Measurements from ENCODE around the gene ADAMTS19.

Gene ADAMTS19

DNA sequence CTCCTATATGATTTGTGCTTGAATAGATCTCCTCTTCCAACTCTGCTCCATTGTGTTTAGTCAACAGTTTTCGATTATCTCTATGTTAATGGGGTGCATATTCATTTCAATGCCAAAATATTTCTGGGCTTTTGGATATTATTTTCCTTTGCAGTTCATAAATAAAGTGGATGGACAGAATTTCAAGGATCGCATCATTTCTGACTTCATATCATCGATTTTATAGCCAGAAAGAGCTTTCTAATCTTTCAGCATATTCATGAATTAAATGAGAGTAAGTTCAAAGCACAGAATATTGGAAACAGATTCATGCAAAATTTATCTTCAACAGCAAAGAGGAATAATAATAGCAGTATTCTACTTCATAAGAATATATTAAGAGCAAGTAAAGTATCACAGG lies 227.8 kb downstream of the ADAMTS19 start:
- Histone ChIP-seq H3K27ac (no peak overlapping the region), H3K36me3 (replicated peaks) (no peaks in the 10 kb centered on the region), H3K27me3 (replicated peaks) (no peaks in the 10 kb centered on the region), H3K4me3 (ENCODE audit: low read depth, low read length) (no peak overlapping the region)
- TF ChIP-seq, protein P1, sequence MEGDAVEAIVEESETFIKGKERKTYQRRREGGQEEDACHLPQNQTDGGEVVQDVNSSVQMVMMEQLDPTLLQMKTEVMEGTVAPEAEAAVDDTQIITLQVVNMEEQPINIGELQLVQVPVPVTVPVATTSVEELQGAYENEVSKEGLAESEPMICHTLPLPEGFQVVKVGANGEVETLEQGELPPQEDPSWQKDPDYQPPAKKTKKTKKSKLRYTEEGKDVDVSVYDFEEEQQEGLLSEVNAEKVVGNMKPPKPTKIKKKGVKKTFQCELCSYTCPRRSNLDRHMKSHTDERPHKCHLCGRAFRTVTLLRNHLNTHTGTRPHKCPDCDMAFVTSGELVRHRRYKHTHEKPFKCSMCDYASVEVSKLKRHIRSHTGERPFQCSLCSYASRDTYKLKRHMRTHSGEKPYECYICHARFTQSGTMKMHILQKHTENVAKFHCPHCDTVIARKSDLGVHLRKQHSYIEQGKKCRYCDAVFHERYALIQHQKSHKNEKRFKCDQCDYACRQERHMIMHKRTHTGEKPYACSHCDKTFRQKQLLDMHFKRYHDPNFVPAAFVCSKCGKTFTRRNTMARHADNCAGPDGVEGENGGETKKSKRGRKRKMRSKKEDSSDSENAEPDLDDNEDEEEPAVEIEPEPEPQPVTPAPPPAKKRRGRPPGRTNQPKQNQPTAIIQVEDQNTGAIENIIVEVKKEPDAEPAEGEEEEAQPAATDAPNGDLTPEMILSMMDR (IDR thresholded peaks at IDR 0.05; ENCODE audit: low read depth, low read length, missing control alignments): no peak
- DNase-seq: no peak
- in situ Hi-C loops (cut with HindIII; ENCODE audit: low pct_ligation_motif_present, low sequenced_read_pairs): no loop called here

DNA sequence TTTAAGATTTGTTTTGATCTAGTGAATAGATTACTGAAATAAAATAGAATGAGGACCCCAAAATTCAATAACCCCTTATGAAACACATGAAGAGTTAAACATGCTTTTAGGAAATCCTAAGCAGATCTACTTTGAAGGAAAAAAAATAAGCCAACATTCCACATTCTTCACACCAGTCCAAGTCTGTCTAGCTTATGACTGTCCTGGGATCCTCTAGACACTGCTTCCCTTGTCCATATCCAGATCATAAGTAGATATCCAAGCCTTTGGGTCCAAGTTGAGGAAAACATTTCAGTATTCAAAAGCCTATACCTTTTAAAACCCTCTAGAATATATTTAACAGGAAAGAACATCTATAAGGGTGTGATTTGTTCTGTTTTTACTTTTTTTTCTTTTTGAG lies 228.9 kb downstream of the ADAMTS19 start:
- Histone ChIP-seq H3K36me3 (replicated peaks) (no peaks in the 10 kb centered on the region), H3K27ac (no peak overlapping the region), H3K27me3 (replicated peaks) (no peaks in the 10 kb centered on the region), H3K4me3 (ENCODE audit: low read depth, low read length) (no peak overlapping the region)
- TF ChIP-seq, protein P1 (IDR thresholded peaks at IDR 0.05; ENCODE audit: low read depth, low read length, missing control alignments): no peak
- in situ Hi-C loops (cut with HindIII; ENCODE audit: low pct_ligation_motif_present, low sequenced_read_pairs): no loop called here
- no peak for DNase-seq

DNA sequence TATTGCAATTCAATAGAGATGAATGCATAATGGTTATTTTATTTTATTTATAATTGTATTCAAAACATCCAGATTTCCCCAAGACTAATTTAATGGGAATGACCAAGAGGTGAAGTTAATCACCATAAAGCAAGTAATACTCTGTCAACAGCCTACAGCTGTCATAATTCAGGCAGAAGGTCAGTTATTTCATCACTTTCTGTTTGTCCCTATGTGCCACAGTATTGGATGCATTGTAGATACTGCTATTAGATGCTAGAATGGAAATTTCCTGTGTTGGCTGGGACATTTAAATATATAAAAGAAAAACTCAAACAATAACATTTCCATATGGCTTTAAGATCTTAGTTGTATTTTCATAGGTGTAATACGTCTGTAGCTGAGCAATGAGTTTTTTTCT lies 231.1 kb downstream of the ADAMTS19 start:
- Histone ChIP-seq H3K27me3 (replicated peaks) (no peaks in the 10 kb centered on the region), H3K27ac (no peak overlapping the region), H3K36me3 (replicated peaks) (no peaks in the 10 kb centered on the region), H3K4me3 (ENCODE audit: low read depth, low read length) (no peak overlapping the region)
- in situ Hi-C loops (cut with HindIII; ENCODE audit: low pct_ligation_motif_present, low sequenced_read_pairs): no loop called here
- DNase-seq: no peak
- TF ChIP-seq, protein P1 (IDR thresholded peaks at IDR 0.05; ENCODE audit: low read depth, low read length, missing control alignments): no peak

DNA sequence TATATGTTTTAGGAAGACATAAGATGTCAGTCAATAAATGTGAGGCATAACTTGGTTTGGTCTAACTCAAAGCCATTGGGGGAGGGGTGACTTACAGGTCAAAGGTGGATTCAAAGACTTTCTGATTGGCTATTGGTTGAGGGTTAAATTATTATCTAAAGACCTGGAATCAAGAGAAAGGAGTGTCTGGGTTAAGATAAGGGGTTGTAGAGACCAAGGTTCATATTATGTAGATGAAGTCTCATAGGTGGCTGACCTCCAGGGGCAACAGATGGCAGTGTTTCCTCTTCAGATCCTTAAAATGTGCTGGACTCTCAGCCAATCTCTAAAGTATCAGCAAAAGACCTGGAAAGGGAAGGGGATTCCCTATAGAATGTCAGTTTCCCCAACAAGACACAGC lies 236.5 kb downstream of the ADAMTS19 start:
- TF ChIP-seq, protein P1 (IDR thresholded peaks at IDR 0.05; ENCODE audit: low read depth, low read length, missing control alignments): no peak

DNA sequence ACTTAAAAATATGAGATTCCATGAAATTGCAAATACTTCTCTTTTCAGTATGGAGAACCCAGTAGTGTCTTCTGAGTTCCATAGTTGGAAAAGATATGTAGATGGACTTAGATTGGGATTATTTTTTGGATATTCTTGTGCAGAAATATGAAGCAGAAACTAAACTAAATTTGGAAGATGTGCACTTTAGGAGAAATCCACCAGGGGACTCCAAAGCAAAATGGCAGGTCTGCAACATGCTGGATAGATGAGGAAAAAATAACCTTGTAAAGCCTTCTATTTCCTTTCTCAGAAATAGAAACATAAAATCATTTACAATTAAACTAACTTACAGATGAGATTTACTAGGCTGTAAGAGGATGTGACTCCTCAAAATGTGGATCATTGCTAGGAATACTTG lies 238.6 kb downstream of the ADAMTS19 start:
- in situ Hi-C loops (cut with HindIII; ENCODE audit: low pct_ligation_motif_present, low sequenced_read_pairs): no loop called here
- TF ChIP-seq, protein P1 (IDR thresholded peaks at IDR 0.05; ENCODE audit: low read depth, low read length, missing control alignments): peak; percentile 44
- H3K27ac ChIP-seq: no peak overlapping the region
- no peaks in the 10 kb centered on the region for H3K36me3 ChIP-seq (replicated peaks)
- no peaks in the 10 kb centered on the region for H3K27me3 ChIP-seq (replicated peaks)
- DNase-seq: no peak
- no peak overlapping the region for H3K4me3 ChIP-seq (ENCODE audit: low read depth, low read length)

More for the DNA sequence above, 236.5 kb downstream of the ADAMTS19 start:
- Histone ChIP-seq H3K4me3 (ENCODE audit: low read depth, low read length) (no peak overlapping the region), H3K27ac (no peak overlapping the region), H3K36me3 (replicated peaks) (no peaks in the 10 kb centered on the region), H3K27me3 (replicated peaks) (no peaks in the 10 kb centered on the region)
- DNase-seq: no peak
- in situ Hi-C loops (cut with HindIII; ENCODE audit: low pct_ligation_motif_present, low sequenced_read_pairs): no loop called here

DNA sequence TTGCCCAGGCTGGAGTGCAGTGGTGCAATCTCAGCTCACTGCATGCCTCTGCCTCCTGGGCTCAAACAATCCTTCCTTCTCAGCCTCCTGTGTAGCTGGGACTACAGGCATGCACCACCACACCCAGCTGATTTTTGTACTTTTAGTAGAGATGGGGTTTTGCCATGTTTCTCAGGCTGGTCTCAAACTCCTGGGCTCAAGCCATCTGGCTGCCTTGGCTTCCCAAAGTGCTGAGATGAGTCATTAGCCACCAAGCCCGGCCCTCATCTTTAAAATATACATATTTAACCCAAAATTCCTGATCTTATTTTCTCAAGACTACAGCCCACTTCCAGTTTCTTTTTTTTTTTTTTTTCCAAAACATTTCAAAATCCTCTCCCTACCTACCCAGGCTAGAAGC lies 256.1 kb downstream of the ADAMTS19 start:
- no peaks in the 10 kb centered on the region for H3K36me3 ChIP-seq (replicated peaks)
- in situ Hi-C loops (cut with HindIII; ENCODE audit: low pct_ligation_motif_present, low sequenced_read_pairs): no loop called here
- TF ChIP-seq, protein P1 (IDR thresholded peaks at IDR 0.05; ENCODE audit: low read depth, low read length, missing control alignments): no peak

More for the DNA sequence above, 256.1 kb downstream of the ADAMTS19 start:
- no peak overlapping the region for H3K4me3 ChIP-seq (ENCODE audit: low read depth, low read length)
- no peak overlapping the region for H3K27ac ChIP-seq
- DNase-seq: no peak
- H3K27me3 ChIP-seq (replicated peaks): no peaks in the 10 kb centered on the region
